Hematopoietic multipotent progenitor cell treated with erythropoietin and hydrocortisone succinate and interleukin-3 and kit ligand, for 4 days (in vitro differentiated cells): ENCODE results near the gene RNF115.
"Not testable (repeated sequence)": the region's sequence is repeated elsewhere in the genome, so short reads cannot be mapped to it uniquely, and the experiment has no call there.

Experiments
- DNase-seq: peaks from one replicate; pipeline ENCODE4 v3.0.0-alpha.2; 2015

RNF115 gene

DNA sequence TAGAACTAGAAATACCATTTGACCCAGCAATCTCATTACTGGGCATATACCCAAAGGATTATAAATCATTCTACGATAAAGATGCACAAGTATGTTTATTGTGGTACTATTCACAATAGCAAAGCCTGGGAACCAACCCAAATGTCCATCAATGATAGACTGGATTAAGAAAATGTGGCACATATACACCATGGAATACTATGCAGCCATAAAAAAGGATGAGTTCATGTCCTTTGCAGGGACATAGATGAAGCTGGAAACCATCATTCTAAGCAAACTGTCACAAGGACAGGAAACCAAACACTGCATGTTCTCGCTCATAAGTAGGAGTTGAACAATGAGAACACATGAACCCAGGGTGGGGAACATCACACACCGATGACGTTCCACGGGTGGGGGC is 97.7 kb downstream of the RNF115 start:
- DNase-seq, result not testable (repeated sequence)

DNA sequence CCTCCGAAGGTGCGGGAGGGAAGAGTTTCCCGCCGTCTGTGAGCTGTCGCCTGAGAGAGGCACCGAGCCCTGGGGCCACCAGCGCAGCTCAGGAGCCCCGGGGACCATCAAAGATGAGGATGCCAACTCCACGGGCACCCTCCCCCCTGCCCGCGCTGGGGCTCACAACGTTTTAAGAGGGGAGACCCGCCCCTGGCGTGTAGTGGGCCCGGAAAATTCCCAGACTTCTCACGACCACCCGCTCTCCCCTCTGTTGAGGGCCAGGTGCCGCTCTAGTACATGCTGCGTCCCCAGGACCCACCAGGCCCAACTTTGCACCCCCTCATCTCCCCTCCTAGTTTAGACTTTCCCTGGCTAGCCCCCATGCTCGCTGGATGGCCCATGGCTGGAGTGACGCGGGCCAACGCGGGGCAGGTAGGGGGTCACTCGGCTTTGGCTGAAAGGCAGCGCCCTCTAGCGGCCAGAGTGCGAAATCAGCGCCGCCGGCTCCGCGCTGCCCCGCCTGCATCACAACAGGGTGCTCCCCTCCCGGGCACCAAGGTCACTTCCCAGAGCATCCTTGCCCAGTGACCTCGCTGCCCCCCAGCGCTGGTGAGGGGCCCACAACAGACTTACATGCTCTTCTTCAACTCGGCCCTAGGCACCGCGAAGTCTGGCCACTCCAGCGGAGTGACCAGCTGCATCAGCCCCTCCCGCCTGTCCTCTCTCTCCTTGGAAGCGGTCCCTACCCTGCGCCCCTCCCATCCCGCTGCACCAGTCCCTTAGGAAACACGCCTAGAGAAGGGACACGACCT is 102.8 kb downstream of the RNF115 start:
- peak; percentile 76 for DNase-seq

DNA sequence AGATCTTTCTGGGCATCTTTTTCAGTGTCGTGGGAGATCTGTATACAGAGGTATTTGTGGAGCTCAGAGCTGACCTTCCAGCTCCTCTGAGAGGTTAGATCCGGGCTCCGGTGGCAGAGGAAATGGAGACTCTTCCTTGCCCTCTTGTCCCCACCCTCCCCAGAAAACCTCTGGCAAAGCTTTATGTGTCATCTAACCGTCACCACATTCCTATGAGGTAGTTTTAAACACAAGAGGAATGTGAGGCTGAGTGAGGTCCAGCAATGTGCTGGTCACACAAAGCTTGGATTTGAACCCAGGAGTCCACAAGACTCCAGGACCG is 103.4 kb downstream of the RNF115 start:
- no peak for DNase-seq

- no peak for DNase-seq
These were observed 104.4 kb downstream of the RNF115 start, which contains the start of gene CD160 for GRCh38 chr1:145719230-145720079. Gene CD160, plus strand, starts transcription at chr1:145719499. Its CDS starts 8,829 bp downstream, at chr1:145728328.

DNA sequence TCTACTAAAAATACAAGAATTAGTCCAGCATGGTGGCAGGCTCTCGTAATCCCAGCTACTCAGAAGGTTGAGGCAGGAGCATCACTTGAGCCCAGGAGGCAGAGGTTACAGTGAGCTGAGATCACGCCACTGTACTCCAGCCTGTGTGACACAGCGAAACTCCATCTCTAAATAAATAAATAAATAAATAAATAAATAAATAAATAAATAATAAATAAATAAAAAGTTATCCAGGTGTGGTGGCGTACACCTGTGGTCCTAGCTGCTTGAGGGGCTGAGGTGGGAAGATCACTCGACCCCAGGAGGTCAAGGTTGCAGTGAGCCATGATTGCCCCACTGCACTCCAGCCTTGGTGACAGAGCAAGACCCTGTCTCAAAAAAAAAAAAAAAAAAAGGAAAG is 105.4 kb downstream of the RNF115 start:
- DNase-seq, result not testable (repeated sequence)

- DNase-seq, result no peak
These were observed 106.1 kb downstream of the RNF115 start for GRCh38 chr1:145717833-145718232.

DNA sequence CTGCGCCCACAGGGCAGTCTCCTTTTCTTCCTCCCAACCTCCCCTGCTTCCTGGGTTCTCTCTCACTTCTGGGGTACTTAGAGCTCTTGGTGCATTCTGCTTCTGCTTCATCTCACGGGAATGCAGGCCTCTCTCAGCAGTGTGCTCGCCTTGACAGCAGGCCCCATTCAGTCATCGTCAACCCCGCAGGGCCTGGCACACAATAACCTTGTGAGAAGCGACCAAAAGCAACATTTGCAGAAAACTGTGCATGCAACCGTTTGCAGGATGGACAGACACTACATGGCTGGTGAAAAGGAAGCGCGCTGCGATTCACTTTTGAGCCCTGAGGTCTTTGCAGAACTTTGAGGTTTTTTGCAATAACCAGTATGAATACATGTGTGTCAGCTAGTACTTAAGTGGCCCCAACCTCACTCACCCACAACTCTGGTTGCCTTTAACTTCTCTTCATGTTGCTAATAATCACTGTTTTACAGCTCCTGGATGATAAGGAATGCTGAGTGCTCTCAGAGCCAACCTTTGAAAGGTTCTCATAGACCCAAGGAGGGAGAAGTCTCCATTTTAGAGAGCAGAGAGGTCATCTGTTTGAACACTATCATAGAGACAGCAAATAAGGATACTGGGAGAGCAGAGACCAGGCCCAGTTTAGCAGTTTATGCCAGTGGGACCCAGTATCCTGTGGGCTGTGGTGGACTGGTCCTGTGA is 107.1 kb downstream of the RNF115 start:
- DNase-seq, result no peak

DNA sequence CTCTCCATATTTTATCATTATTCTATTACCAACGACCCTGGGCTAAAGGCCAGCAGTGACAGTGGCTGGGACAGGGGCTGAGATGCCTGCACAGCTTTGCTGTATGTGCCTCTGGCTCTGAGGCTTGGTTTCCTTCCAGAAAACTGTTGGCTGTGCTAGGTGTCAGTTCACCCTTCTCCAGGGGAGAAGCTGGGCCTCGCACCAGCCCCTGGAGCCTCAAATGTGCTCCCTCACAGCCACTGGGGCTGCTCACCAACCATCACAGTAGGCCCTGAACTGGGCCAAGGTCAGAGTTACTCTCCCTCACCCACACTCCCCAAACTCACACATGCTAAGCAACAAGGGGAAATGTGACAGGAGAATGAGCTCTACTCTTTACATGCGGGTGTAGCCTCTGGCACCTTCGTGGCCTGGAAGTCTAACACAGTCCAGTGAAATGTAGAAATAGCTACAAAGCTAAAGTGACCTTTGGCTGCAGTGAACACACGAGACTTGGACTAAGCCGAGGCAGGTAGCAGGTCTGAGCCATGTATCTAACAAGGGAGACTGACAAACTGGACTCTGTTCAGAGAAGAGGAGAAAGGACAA is 109.3 kb downstream of the RNF115 start:
- DNase-seq, result no peak

DNA sequence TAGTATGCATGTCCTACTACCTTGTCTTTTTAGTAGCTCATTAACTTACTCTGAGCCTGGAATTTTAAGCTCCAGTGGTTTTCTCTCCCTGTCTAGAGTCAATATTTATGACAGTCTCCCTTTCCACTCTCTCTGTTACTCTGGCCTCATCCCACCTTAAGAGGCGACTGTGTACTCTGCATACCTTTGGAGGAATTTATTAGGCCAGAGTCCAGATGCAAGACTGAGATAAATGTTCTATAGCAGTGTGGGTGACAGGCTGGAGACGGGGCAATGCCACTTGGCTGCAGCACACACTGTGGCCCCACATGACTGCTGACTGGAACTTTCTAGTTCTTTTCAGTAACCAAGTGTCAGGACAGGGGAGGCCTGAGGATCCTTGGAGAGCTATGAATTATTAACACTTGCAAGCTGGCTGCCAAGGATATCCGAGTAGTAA is 112.7 kb downstream of the RNF115 start:
- no peak for DNase-seq

- no peak for DNase-seq
These were observed 113.4 kb downstream of the RNF115 start for GRCh38 chr1:145710291-145711027.

- peak; percentile 32 for DNase-seq
These were observed 115.8 kb downstream of the RNF115 start for GRCh38 chr1:145708063-145708462.

GRCh38 chr1:145707183-145707867 is 116.6 kb downstream of the RNF115 start, which contains the start of gene PDZK1:
Gene PDZK1, minus strand, starts transcription at chr1:145707368. Its CDS starts 19,347 bp downstream, at chr1:145688021.
- no peak for DNase-seq

GRCh38 chr1:145706086-145706664 is 117.7 kb downstream of the RNF115 start:
- no peak for DNase-seq

DNA sequence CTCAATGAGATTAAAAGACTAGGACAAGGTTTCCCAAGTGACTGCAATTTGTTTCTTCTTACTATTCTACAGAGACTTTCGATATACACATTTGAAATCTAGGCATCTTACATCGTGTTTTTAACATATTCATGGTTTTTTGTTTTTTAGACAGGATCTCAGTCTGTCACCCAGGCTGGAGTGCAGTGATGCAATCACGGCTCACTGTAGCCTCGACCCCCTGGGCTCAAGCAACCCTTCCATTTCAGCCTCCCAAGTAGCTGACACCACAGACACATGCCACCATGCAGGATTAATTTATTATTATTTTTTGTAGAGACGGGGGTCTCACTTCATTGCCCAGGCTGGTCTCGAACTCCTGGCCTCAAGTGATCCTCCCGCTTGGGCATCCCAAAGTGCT is 118.3 kb downstream of the RNF115 start:
- DNase-seq, result no peak

DNA sequence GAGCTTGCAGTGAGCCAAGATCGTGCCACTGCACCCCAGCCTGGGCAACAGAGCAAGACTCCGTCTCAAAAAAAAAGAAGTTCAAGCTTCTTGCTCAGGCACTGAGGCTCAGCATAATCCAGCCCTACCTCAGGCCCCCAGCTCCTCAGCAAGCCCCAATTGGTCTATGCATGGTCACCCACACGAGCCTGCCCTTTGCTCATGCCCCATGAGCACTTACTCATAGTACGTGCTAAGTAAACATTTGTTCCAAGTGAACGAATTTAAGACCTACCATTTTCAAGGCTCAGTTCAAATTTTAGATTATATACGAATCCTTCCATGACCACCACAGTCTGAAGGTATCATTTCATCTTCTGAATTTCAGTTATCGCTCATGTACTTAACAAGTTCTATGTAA is 121.1 kb downstream of the RNF115 start:
- DNase-seq, result no peak

DNA sequence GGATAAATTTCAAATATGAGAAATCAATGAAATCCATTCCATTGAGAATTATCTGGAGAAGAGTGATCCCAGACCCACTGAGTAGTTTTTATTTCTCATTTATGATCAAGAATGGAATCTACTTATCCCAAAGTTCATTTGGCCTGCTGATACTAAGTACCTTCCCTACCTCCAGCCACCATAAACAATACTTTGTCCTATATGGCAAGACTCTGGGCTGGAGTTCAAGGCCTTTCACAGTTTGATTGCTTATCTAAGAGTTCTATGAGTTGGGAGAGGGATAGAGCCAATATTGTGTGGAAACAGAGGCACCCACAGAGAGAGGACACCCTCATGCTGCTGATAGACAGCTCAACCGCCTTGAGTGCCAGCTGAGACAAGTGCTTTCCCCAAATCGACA is 121.8 kb downstream of the RNF115 start:
- DNase-seq, result no peak

DNA sequence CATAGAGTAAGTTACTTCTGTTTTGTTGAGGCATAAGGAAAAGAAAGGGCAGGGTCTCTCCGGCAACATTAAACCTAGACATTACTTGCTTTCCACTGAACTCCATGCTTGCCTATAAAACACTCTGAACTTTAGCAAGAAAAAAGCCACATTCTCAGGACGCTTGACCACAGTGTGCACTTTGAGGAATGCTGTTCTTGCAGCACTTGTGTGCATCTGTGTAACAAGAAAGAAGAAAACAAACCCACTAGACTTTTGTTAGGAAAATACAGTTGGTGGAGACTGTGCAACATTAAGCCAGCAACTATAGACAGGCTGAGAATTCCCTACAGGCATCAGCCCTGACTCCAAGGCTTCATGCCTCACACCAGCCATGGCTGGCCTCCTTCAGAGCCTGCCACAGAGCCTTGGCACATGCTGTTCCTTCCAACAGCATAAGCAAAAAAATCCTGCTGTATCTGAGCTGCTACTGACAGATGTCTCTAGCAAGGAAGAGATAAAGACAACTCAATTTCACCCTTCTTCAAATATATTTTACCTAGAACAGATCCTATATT is 122.5 kb downstream of the RNF115 start:
- DNase-seq, result no peak

- no peak for DNase-seq
These were observed 127.3 kb downstream of the RNF115 start for GRCh38 chr1:145696630-145696960.

DNA sequence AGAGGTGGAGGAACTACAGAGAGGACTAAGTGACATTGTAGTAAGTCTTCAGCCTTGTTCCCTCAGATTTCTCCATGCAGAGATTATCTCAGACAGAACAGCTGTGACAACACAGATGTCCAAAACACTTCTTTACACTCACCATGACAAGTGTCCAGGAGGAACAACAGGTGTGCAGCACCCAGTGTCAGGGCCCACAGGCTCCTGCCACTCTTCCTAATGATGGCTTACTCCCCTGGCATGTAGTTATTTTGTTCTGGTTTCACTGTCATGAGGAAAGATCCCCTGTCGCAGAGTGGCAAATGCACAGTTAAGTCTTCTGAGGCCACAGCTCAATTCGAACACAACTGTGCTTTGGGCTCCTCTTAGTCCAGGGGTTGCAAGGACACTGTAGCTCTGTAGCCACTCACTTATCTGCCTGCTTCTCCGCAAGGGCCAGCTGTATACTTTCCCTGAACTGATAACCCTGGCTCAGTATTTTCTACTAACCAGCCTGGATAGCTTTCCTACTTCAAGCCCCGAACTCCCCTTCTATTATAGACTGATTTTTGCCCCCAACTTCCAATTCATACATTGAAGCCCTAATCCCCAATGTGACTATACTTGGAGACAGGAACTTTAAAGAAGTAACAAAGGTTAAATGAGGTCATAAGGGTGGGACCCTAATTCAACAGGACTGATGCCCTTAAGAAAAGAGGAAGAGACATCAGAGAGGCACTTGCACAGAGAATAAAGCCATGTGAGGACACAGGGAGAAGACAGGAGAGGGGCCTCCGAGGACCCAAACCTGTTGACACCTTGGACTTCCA is 127.9 kb downstream of the RNF115 start:
- DNase-seq, result peak; percentile 58
